ENCODE results near the gene PSEN1.

DNA sequence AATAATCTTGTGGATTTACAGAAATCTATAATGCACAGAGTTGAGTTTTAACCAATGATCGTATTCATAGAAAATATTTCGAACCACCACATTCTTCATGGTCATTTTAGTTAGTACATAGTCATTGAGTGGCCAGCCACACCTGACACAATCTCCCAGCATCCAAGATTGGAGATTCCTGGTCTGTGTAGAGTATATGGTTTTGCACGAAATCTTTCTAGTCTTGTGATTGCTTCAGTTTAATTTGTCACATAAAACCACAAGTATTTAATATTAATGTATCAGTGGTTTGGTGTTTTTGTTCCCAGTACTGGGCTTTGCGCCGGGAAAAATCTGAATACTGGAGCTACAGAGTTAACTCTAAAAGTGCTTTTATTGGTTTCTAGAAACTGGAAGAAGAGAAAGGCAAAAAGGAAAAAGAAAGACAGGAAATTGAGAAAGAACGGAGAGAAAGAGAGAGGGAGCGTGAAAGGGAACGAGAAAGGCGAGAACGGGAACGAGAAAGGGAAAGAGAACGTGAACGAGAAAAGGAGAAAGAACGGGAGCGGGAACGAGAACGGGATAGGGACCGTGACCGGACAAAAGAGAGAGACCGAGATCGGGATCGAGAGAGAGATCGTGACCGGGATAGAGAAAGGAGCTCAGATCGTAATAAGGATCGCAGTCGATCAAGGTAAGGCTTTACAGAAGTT lies 33.4 kb upstream of the PSEN1 start:
- TF ChIP-seq CTCF (IDR thresholded peaks at IDR 0.05), result no peak
- no peak for TF ChIP-seq POLR2A (IDR thresholded peaks at IDR 0.05)
